GM06990 (cell line): ENCODE data around the gene LRRC14B.

Source experiments
- DNase-seq: peaks from one replicate; pipeline ENCODE4 v3.0.0-alpha.2; 2011; ENCODE audit not compliant: insufficient read length; ENCODE audit errors: extremely low read depth
- H3K27me3 ChIP-seq: replicated peaks from 2 replicates; pipeline ENCODE4 v1.6.0; 2011; ENCODE audit warnings: low read length; ENCODE audit not compliant: control insufficient read depth, insufficient read depth
- H3K36me3 ChIP-seq: 2 replicates; pipeline ENCODE4 v1.5.1; 2011; ENCODE audit warnings: low read length; ENCODE audit not compliant: control insufficient read depth, insufficient read depth
- H3K4me3 ChIP-seq: replicated peaks from 2 replicates; pipeline ENCODE4 v1.5.1; 2011; ENCODE audit warnings: low read depth, mild to moderate bottlenecking, control low read depth, low read length
- TF ChIP-seq, protein P1 (sequence below): IDR thresholded peaks from 2 replicates; pipeline ENCODE4 v1.5.1; 2011; ENCODE audit warnings: low read length, control low read depth, mild to moderate bottlenecking, inconsistent platforms; ENCODE audit not compliant: insufficient read depth, poor library complexity, severe bottlenecking

The LRRC14B gene

DNA sequence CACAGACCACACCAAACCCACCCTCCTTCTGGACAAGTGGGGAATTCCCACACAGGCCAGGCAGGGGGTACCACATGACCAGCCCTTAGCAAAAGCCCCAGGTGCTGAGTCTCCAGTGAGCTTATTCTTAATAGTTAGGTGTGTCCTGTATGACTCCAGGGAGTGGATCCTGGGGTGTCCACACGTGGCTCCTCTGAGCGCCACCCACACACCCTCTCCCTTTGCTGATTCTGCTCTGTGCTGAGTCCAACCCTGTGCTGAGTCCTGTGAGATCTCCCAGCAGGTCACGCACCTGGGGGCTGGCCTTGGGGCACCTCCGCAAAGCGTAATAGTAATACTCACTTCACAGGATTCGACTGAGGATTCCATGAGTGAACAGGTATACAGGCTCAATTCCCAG is 12.7 kb downstream of the LRRC14B start:
- no peak overlapping the region for H3K4me3 ChIP-seq
- H3K27me3 ChIP-seq = no peaks in the 10 kb centered on the region
- no peak for DNase-seq
- peaks cover 13% of the 10 kb centered on the region for H3K36me3 ChIP-seq
- TF ChIP-seq, protein P1, sequence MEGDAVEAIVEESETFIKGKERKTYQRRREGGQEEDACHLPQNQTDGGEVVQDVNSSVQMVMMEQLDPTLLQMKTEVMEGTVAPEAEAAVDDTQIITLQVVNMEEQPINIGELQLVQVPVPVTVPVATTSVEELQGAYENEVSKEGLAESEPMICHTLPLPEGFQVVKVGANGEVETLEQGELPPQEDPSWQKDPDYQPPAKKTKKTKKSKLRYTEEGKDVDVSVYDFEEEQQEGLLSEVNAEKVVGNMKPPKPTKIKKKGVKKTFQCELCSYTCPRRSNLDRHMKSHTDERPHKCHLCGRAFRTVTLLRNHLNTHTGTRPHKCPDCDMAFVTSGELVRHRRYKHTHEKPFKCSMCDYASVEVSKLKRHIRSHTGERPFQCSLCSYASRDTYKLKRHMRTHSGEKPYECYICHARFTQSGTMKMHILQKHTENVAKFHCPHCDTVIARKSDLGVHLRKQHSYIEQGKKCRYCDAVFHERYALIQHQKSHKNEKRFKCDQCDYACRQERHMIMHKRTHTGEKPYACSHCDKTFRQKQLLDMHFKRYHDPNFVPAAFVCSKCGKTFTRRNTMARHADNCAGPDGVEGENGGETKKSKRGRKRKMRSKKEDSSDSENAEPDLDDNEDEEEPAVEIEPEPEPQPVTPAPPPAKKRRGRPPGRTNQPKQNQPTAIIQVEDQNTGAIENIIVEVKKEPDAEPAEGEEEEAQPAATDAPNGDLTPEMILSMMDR = no peak

DNA sequence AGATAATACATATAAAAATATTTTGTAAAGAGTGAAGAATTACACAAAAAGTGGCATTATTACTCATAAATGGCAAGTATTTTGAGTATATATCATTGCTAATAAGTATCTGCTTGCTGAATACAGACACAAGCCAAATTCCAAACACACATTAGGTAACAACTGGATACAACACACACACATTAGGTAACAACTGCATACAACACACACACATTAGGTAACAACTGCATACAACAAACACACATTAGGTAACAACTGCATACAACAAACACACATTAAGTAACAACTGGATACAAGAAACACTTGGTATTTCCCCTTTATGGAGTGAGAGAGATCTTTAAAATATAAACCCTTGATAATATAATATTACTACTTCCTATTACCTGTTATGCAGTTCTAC is 13.2 kb downstream of the LRRC14B start:
- TF ChIP-seq, protein P1 = no peak
- no peak for DNase-seq
- H3K4me3 ChIP-seq = no peak overlapping the region
- peaks cover 13% of the 10 kb centered on the region for H3K36me3 ChIP-seq
- no peaks in the 10 kb centered on the region for H3K27me3 ChIP-seq

DNA sequence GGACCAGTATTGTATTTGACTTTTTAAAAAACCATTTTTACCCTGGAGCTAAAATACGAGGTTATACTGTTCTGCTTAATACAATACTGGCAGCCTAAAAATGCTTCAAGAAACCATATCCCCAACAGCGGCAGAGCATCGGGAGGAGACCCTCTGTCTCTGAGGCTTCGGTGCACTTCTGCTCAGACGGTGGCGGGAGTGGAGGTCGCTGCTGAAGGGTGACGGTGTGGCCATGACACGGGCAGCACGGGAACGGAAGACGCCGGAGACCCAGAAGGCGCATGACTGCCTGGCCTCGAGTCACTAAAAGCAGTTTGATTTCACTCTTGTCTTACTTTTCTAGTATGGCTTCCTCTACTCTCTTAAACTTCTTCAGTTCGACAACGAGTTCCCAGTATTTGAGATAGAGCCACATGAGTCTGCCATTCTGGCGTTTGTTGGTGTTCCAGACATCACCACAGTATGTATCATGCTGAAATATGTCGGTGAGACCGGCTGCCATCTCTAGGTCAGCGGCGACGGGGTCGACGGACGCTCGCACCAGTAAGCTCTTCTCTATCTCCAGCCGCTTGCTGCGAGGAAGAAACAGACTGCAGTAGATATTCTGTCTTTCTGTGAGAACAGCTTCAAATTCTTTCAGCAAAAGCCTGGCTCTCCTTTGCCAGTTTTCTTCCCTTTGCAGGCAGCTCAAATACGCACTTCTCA is 13.8 kb downstream of the LRRC14B start:
- H3K27me3 ChIP-seq = no peaks in the 10 kb centered on the region
- DNase-seq = no peak
- TF ChIP-seq, protein P1 = no peak
- H3K36me3 ChIP-seq = peaks cover 13% of the 10 kb centered on the region
- no peak overlapping the region for H3K4me3 ChIP-seq

DNA sequence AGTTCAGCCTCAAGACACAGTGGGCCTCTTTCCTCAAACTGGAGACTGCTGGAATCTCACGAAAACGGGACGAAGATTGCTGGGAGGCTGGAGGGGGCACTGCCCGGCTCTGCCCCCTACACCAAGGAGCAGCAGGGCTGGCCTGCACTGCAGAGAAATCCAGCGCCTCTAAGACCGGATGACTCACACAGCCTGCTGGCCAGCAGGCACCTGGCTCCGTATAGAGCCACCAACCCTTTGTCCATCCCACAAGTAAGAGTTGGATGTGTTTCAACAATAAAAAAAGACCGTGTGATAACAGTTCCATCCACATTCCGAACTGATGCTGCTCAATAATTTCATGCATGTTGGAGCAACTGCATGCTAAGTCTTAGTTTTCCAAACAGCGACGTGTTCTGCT is 15.1 kb downstream of the LRRC14B start:
- Histone ChIP-seq H3K4me3 (no peak overlapping the region), H3K36me3 (peaks cover 13% of the 10 kb centered on the region), H3K27me3 (no peaks in the 10 kb centered on the region)
- TF ChIP-seq, protein P1 = no peak
- no peak for DNase-seq

DNA sequence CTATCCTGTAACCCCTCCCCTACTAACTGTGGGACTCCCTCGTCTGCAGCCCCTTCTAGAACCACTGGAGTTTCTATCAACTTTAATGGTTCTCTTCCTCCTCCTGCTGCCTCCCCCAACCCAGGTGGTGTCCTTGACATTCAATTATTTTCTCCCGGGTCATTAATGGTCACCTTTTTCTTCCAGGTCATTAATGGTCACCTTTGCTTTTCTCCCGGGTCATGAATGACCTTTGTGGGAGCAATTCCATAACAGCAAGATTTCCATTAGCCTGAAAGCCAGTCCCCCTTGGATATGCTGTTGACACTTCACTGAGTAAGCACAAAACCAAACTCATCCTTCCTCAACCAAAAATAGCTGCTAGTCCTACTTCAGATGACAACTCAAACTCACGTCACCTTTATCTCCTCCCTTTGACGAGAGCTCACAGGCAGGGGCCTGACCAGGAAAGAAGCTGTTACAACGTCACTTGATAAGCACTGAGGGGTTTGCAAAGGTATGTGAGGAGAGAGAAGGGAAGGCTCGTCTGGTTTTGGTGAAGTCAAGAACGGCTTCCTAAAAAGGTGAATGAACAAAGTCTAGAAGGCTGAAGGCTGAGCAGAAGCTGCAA is 15.7 kb downstream of the LRRC14B start:
- Histone ChIP-seq H3K27me3 (no peaks in the 10 kb centered on the region), H3K4me3 (no peak overlapping the region), H3K36me3 (peaks cover 13% of the 10 kb centered on the region)
- TF ChIP-seq, protein P1 = no peak
- DNase-seq = no peak
